Gastrocnemius medialis (tissue), 4 donors: ENCODE measurements around the gene BMPER. TPM values are rescaled to one million over a fixed set of nuclear protein-coding genes. Genes with fewer than 3 reads are reported as not detected.

Experiments
- ATAC-seq, 2 donors: fragments of 150-250 bp; one replicate each; pipeline ENCODE4 v1.9.1; 2016
- DNase-seq, 2 donors: peaks; one replicate each; pipeline ENCODE4 v3.0.0-alpha.2; 2019
- H3K27ac ChIP-seq, 4 donors: fragments of 200-600 bp; sonication (generic); 1 replicate in 1 of 4; 2 replicates in 3 of 4; pipeline ENCODE4 v1.5.1; 2016 to 2018; ENCODE audit warnings: mild to moderate bottlenecking in 2 of 4, moderate library complexity in 1 of 4
- H3K27me3 ChIP-seq, 3 donors: fragments of 200-600 bp; sonication (generic) in 2 of 3; 1 replicate in 1 of 3; 2 replicates in 2 of 3; pipeline versions ENCODE4 v1.5.1 to v1.6.0; 2016 to 2019; ENCODE audit warnings: mild to moderate bottlenecking in 1 of 3, moderate library complexity in 1 of 3
- H3K36me3 ChIP-seq, 2 donors: fragments of 200-600 bp; sonication (generic) in 1 of 2; one replicate each; pipeline ENCODE4 v1.5.1; 2017 to 2018
- H3K4me1 ChIP-seq, 2 donors: fragments of 200-600 bp; sonication (generic) in 1 of 2; one replicate each; pipeline ENCODE4 v1.5.1; 2016 to 2017; ENCODE audit warnings: mild to moderate bottlenecking in 2 of 2
- H3K4me3 ChIP-seq, 4 donors: fragments of 200-600 bp; sonication (generic) in 3 of 4; 1 replicate in 1 of 4; 2 replicates in 3 of 4; pipeline ENCODE4 v1.5.1; 2016 to 2019; ENCODE audit warnings: mild to moderate bottlenecking in 2 of 4
- H3K9me3 ChIP-seq, 3 donors: fragments of 200-600 bp; sonication (generic) in 2 of 3; 1 replicate in 1 of 3; 2 replicates in 2 of 3; pipeline ENCODE4 v1.5.1; 2016 to 2019
- POLR2A ChIP-seq, 2 donors: fragments of 450-650 bp; IDR thresholded peaks; one replicate each; pipeline ENCODE4 v1.6.1; 2017; ENCODE audit warnings: antibody characterized with exemption in 2 of 2, mild to moderate bottlenecking in 2 of 2, moderate library complexity in 2 of 2
- in situ Hi-C, 4 donors: fragments of 200-750 bp; cut with MboI; loops; one replicate each; pipeline versions ENCODE4 v1.15.0 to v1.8.0; 2017; ENCODE audit warnings: low sequenced_read_pairs in 4 of 4
- intact Hi-C: fragments of 100-400 bp; cut with DNase I; formaldehyde crosslinking; loops from one replicate; pipeline ENCODE4 v1.15.1; 2023; ENCODE audit warnings: low total_unique reads
- total RNA-seq, 4 donors: library from RNA; depleted of rRNA; stranded (reverse); fragments of >200 nt; gene quantifications; one replicate each; pipeline versions ENCODE4 v1.1.0 to v1.2.3, GENCODE V29; 2016
- TF ChIP-seq, protein P1 (sequence below), 5 experiments: fragments of 450-650 bp in 3 of 5; fragments of 200-600 bp in 2 of 5; sonication (generic) in 2 of 5; IDR thresholded peaks in 4 of 5; conservative IDR thresholded peaks in 1 of 5; 1 replicate in 4 of 5; 2 replicates in 1 of 5; pipeline ENCODE4 v1.5.1; 2016 to 2019; ENCODE audit warnings: antibody characterized with exemption in 5 of 5, mild to moderate bottlenecking in 3 of 5, moderate library complexity in 3 of 5

The BMPER gene
- total RNA-seq, 4 donors from 2014 or later, result 1.7 to 11.0 (median 4.5) TPM

- peak in 1 of 2 donors; percentile 50 for ATAC-seq
Measured at GRCh38 chr7:34061149-34061548, 155.8 kb downstream of the BMPER start.

DNA sequence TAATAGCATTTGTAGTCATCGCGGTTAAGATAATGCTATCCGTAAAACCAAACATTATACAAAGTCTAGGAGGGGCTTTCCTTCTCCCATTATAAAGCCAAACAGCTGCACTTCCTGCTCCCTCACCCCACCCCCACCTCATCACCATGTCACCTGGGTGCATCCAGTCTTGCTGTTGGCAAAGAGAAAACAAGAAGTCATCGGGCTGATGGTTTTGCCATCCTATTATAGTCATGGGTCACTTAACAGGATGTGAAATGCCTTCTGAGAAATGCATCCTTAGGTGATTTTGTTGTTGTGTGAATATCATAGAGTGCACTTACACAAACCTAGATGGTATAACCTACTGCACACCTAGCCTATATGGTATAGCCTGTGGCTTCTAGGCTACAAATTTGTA is 157.0 kb downstream of the BMPER start:
- Histone ChIP-seq H3K36me3 (no peaks in the 10 kb centered on the region), H3K27ac (no peak overlapping the region), H3K27me3 (no peaks in the 10 kb centered on the region), H3K4me3 (no peak overlapping the region), H3K4me1 (peaks cover 8 to 10% of the 10 kb centered on the region in 2 donors), H3K9me3 (no peaks in the 10 kb centered on the region)
- TF ChIP-seq POLR2A (IDR thresholded peaks at IDR 0.05), result no peak
- TF ChIP-seq, protein P1, sequence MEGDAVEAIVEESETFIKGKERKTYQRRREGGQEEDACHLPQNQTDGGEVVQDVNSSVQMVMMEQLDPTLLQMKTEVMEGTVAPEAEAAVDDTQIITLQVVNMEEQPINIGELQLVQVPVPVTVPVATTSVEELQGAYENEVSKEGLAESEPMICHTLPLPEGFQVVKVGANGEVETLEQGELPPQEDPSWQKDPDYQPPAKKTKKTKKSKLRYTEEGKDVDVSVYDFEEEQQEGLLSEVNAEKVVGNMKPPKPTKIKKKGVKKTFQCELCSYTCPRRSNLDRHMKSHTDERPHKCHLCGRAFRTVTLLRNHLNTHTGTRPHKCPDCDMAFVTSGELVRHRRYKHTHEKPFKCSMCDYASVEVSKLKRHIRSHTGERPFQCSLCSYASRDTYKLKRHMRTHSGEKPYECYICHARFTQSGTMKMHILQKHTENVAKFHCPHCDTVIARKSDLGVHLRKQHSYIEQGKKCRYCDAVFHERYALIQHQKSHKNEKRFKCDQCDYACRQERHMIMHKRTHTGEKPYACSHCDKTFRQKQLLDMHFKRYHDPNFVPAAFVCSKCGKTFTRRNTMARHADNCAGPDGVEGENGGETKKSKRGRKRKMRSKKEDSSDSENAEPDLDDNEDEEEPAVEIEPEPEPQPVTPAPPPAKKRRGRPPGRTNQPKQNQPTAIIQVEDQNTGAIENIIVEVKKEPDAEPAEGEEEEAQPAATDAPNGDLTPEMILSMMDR (IDR thresholded peaks at IDR 0.05 in 4 of 5, conservative IDR thresholded peaks at IDR 0.05 in 1 of 5), result no peak
- in situ Hi-C loops, result no loop called here
- intact Hi-C loops, result no loop called here
- DNase-seq (no peak), ATAC-seq (no peak)

More at GRCh38 chr7:34061149-34061548, 155.8 kb downstream of the BMPER start:
- DNase-seq, result no peak
- Histone ChIP-seq H3K27me3 (no peaks in the 10 kb centered on the region), H3K36me3 (no peaks in the 10 kb centered on the region), H3K27ac (no peak overlapping the region), H3K4me1 (peaks cover 8 to 10% of the 10 kb centered on the region in 2 donors), H3K9me3 (no peaks in the 10 kb centered on the region), H3K4me3 (no peak overlapping the region)
- TF ChIP-seq, protein P1 (IDR thresholded peaks at IDR 0.05 in 4 of 5, conservative IDR thresholded peaks at IDR 0.05 in 1 of 5), result no peak
- no peak for TF ChIP-seq POLR2A (IDR thresholded peaks at IDR 0.05)
- intact Hi-C loops, result no loop called here
- in situ Hi-C loops, result no loop called here

DNA sequence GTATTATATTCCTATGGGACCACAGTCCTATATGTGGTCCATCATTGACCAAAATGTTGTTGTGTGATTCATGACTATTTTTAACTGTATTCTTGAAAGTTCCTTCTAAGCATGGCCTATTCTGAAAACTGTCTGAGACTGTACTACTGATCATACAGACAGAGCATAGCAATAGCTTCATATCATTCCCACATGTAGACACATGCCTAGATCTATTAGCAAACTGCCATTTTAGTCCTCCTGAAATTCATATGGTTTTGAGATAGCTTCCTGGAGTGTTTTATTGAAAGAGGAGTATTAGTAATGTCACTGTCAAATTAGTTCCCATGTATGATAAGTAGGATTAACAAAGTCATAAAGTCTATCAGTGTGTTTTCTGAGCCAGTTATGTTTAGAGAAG is 157.5 kb downstream of the BMPER start:
- H3K4me1 ChIP-seq, result peaks cover 8 to 10% of the 10 kb centered on the region in 2 donors
- H3K9me3 ChIP-seq, result no peaks in the 10 kb centered on the region
- no peak overlapping the region for H3K4me3 ChIP-seq
- DNase-seq, result no peak
- no peak overlapping the region for H3K27ac ChIP-seq
- in situ Hi-C loops, result no loop called here
- ATAC-seq, result no peak
- TF ChIP-seq, protein P1 (IDR thresholded peaks at IDR 0.05 in 4 of 5, conservative IDR thresholded peaks at IDR 0.05 in 1 of 5), result no peak
- TF ChIP-seq POLR2A (IDR thresholded peaks at IDR 0.05), result no peak
- H3K36me3 ChIP-seq, result no peaks in the 10 kb centered on the region
- H3K27me3 ChIP-seq, result no peaks in the 10 kb centered on the region
- intact Hi-C loops, result no loop called here

DNA sequence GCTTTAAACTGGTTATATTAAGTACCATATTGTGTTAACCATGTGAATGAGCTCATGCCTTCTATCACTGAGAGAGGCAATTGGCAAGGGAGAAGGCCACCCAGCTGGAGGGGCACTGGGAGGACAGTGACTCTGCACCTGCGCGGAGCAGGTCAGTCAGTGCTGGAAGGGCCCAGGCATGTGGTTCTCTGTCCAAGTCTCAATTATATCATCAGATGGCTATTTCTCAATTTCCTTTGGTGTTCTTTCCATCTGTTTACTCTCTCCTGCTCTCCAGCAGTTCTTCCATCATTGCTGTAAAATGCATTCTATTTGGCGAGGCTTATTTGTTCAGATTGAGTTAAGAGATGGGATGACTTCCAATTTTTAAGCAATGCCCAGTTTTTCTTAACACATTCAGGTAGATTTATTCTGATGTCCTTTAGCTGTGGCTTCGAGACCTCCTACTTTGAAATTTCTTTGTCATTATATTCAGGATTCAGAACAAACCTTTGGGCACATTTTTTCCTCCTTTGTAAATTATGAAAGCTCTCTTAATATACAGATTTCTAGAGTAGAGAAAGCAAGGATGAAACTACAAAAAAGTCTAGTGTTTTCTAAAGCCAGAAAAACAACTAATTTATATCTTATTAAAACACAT is 159.3 kb downstream of the BMPER start:
- in situ Hi-C loops (no loop called here), intact Hi-C loops (no loop called here)
- DNase-seq (peak; percentile 28 to 34), ATAC-seq (peak; percentile 77 to 87)
- peak overlapping the region in 3 of 4 donors; percentile 20 to 38 (median 28) for H3K27ac ChIP-seq
- H3K36me3 ChIP-seq, result no peaks in the 10 kb centered on the region
- no peaks in the 10 kb centered on the region for H3K27me3 ChIP-seq
- H3K4me1 ChIP-seq, result peaks cover 8 to 10% of the 10 kb centered on the region in 2 donors
- H3K4me3 ChIP-seq, result no peak overlapping the region
- H3K9me3 ChIP-seq, result no peaks in the 10 kb centered on the region
- TF ChIP-seq POLR2A (IDR thresholded peaks at IDR 0.05), result no peak
- TF ChIP-seq, protein P1 (IDR thresholded peaks at IDR 0.05 in 4 of 5, conservative IDR thresholded peaks at IDR 0.05 in 1 of 5), result no peak
